GM20000 (cell line): ENCODE results near the gene POLR1E.

ENCODE experiments used
- DNase-seq: peaks from one replicate; pipeline ENCODE4 v3.0.0; 2012; ENCODE audit warnings: low spot score
- CTCF ChIP-seq: IDR thresholded peaks from 2 replicates; pipeline ENCODE4 v1.5.1; 2012; ENCODE audit warnings: mild to moderate bottlenecking, control low read depth; ENCODE audit errors: extremely low read depth, missing control alignments

POLR1E gene

DNA sequence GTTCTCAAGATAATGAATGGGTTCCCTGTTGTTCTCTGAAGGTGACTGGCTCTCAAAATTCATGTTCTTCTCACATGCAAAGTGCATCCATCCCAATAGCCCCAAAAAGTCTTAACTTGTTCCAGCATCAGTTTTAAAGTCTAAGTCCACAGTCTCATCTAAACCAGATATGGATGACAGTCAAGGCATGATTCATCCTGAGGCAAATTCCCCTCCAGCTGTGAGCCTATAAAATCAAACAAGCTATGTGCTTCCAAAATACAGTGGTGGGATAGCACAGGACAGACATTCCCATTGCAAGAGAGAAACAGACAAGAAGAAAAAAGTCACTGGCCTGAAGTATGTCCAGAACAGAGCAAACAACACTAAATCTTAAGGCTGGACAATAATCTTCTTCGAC is 65.0 kb downstream of the POLR1E start:
- no peak for DNase-seq
- no peak for TF ChIP-seq CTCF

DNA sequence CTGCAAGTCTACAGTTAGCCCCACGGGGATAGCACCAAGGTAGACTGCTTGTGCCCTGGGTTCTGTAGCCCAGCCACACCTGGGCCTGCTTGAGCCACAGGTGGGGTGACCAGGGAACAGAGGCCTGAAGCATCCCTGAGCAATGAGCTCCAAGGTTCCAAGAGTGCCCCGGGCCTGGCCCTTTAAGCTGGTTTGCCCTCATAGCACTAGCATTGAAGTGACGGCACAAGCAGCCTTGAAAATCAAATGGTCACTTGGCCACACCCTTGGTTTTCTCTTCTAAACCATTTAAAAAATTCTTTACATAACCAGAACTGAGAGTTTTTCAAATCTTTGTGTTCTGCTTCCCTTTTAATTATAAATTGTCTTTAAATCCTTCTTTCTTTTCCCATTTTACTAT is 65.7 kb downstream of the POLR1E start:
- TF ChIP-seq CTCF = no peak
- no peak for DNase-seq

- DNase-seq = no peak
- no peak for TF ChIP-seq CTCF
These were observed 66.1 kb downstream of the POLR1E start for GRCh38 chr9:37551888-37552287.
